HG03135 (cell line): ENCODE results near the gene TMEM182.

Source experiments
- ATAC-seq: cut with Tn5 transposase; IDR thresholded peaks from one replicate; pipeline ENCODE4 v1.9.1; 2021; ENCODE audit warnings: mild to moderate bottlenecking, moderate library complexity; ENCODE audit not compliant: unreplicated experiment

TMEM182 gene

DNA sequence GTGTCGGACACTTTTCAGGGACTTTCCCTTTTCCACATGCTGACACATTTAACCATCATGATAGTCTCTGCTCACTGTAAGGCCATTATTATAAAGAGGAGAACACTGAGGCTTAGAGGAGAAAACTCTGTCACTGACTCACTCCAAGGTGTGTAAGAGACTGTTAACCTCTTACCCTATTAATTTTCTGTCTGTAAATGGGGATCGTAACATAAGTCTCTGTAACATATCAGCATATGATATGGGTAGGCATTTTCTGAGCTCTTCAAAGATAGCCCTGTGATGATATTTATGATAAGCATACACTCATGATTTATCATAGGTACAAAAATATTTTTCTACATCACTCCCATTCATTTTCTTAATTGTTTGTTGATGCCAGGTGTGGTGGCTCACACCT lies 36.4 kb downstream of the TMEM182 start:
- ATAC-seq: no peak

- no peak for ATAC-seq
Observed at GRCh38 chr2:102801098-102801718, 39.4 kb downstream of the TMEM182 start.

DNA sequence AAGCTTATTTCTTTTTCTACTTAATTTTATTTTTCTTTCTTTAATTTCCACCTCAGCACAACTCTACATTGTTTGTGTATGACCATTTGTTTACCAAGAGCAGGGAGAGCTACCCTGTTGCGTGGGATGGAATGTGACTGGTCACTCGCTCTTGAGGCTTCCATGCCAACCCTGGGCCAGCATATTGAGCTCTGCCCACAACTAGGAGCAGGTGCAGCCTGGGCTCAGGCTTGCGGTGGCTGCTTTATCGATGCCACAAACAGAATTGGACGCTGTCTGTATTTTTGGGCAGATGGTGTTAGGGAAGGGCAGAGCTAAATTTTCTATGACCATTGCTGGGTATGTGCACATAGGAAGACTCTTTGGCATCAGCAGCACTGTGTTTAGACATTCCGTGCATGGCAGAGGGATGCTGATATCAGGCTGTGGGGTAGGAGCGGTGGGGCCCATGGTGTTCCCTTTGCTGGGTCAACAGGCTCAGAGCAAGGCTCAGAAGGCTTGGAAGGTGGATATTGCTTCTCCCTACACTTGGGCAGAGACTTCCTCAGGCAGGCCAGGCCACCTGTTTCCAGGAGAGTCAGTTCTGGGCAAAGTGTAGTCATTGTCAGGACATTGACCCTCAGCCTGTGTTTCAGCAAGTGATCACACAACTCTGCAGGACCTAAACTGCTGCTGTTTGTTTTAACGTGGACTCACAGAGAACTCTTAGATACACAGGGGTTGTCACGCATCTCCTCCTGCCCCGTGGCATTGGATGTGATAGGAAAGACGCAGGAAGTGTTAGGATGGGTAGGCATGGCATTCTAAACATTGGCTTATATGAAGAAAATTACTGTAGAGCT lies 40.2 kb downstream of the TMEM182 start:
- no peak for ATAC-seq

DNA sequence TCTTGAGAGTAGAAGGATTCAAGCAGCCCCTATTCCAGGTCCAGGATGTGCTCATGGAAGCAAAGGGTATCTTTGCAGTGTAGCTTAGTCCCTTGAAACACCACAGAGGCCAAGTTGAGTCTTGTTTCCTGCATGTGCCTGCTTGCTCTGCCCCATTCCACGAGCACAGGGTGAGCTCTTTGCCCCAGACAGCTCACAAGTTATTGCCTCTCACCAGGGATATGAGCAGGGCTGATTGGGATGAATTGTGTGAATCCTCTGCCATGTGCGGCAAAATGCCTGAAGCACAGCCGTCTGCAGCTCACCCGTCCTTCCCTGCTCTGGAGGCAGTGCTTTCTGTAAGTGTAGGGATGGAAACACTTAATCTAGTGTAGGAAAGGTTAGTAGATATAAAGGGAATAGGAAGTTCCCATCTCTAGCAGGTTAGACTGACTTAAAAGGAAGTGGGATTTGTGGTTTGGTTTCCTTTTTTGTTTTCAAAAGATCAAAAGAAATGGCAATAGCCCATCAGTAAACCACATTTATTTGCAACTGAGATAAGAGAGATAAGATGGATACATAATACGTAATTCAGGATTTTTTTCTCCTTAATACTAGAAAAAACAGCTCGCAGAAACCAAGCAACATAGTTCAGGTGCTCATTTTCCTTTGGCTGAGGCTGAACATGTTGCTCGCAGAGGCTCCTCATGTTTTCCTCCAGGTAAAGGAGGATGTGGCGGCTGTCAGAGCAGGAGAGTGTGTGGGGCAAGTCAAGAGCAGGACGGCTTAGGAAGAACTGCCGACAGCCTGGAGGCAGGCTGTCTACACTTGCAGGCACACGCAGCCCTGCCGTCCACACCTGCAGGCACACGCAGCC lies 41.4 kb downstream of the TMEM182 start:
- ATAC-seq: no peak

GRCh38 chr2:102803897-102804217 lies 42.0 kb downstream of the TMEM182 start:
- ATAC-seq: no peak

DNA sequence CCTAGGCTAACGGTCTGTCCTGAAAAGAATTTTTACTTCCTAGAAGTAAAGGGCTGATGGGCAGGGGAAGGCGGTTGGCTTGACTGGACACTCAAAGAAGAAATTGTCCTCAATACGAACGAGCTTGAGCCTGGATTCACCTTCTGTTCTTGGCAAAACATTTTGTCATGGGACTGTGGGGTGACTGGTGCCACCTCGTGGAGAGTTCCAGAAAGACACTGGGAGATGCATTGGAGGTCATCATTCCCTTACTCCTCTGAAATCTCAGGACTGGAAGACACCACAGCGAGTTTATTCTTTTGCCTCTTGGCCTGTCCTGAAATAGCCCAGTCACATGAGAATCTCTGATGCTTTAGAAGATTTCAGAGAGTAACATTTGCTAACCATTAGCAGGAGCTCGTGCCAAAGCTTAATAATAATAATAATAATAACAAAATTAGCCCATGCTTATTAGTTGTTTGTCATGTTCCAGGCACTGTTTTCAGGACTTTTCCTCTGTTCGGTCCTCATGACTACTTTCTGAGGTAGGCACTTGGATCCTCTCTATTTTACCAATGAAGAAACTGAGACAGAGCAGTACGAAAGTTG lies 44.5 kb downstream of the TMEM182 start:
- no peak for ATAC-seq

DNA sequence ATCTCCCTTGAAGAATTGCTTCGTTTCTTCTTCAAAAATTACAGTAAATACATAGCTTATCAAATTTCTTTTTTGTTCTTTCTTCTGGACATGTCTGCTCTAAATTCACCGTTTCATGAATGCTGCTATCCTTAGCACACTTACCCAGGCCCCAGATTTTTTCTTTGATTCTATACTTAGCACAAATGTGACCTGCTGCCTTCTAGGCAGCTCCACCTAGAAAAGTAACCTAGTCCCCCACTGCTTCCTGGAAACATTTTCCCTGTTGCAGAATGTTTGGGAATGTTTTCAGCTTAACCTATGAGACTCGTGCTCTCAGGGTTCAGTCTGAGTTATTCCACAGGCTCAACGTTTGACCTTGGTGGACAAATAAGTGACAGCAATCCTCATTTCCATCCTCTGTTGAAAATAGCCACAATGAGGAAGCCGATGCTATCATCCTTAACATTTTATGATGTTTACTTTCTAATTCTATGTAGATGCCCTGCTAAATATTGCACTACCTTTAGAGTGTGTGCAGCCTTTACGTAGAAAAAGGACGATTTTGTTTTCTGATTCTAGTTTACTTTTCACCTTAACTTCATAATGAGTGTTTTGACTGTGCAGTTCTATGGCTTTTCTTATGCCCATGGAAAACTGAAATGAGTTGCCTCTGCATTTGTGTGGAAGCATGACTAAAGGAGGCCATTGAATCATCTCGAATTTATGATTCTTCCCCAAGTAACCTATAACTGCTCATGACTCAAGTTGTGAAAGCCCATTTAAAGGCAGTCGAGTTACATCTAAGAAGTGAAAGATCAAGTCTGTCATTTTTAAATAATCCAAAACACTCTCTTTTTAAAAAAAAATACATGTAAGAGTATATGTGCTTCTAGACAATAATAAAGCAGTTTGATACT lies 47.7 kb downstream of the TMEM182 start:
- ATAC-seq: no peak

DNA sequence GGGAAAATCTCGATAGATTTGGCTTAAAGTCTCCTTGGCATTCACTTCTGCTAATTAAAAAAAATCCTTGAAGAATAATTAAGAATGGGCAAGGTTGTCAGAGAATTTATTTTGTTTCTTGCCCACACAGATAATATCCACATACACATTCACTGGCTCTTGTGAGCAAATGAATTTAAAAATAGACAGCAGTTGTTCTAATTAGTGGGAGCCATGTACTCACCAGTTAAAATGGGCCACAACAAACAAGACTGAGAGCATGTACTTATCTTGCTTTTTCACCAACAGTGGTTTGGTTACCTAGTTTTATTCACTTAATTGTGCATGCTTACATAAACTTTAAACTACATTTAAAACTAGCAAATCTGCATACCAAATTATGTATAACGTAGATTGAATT lies 53.5 kb downstream of the TMEM182 start:
- ATAC-seq: no peak

GRCh38 chr2:102826904-102827303 lies 65.1 kb downstream of the TMEM182 start:
- ATAC-seq: no peak

GRCh38 chr2:102832789-102833188 lies 71.0 kb downstream of the TMEM182 start:
- no peak for ATAC-seq

GRCh38 chr2:102834523-102835273 lies 72.9 kb downstream of the TMEM182 start:
- ATAC-seq: no peak

DNA sequence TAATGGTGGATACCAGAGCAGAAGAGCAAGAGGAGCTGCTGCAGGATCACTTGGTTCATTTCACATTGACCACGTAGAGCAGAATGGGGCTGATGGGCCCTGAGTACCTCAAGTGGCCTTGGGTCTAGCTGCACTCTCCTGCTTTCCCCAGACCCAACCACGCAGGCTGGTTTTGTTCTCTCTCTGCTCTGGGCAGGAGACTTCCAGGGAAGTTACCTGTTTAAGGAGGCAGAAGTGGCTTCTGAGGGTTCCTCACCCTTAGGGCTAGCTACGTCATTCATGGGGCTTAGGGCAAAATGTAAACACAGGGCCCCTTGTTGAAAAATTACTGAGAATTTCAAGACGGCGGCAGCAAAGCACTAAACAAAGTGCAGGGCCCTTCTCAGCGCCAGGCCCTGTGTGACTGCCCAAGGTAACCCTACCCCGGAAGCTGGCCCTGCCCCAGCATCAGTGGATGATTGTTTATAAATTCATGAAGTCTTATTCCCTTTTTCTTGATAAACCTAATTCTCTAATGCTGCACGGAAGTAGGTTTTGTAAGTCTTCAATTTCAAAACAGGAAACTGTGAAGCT lies 75.9 kb downstream of the TMEM182 start:
- no peak for ATAC-seq

- ATAC-seq: no peak
Observed at GRCh38 chr2:102839668-102840388, 78.0 kb downstream of the TMEM182 start.

DNA sequence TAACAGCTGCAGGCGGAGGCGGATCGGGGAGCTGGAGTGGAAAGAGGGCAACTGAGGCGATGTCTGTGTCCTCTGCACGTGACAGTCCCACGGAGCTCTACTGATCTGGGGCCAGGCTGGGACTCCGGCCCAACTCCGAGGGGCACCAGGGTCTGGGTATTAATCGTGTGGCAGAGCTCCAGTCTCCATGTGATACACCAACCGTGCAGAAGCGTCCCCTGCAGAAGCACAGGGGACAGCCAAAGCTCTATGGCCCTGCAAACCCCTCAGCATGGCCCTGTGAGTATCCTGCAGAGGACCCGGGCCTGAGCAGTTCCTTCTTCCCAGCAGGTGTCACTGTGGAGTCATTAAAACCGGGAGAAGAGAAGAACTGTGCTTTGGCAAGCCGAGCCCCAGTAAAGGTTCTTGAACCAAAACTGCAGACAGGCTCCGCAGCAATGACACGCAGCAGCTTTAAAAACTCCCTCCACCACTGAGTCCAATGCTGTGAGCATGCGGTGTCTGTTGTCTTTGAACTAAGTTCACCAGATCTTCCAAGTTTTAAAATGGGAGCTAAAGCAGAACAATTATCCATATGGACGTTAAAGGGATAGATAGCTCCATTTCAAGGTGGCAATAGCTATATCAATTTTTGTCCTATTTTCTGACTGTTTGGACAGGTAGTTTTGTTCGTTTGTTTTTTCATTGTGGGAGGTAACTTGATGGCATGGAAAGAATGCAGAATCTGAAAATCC lies 79.4 kb downstream of the TMEM182 start:
- no peak for ATAC-seq

GRCh38 chr2:102843764-102844443 lies 82.1 kb downstream of the TMEM182 start:
- ATAC-seq: no peak

DNA sequence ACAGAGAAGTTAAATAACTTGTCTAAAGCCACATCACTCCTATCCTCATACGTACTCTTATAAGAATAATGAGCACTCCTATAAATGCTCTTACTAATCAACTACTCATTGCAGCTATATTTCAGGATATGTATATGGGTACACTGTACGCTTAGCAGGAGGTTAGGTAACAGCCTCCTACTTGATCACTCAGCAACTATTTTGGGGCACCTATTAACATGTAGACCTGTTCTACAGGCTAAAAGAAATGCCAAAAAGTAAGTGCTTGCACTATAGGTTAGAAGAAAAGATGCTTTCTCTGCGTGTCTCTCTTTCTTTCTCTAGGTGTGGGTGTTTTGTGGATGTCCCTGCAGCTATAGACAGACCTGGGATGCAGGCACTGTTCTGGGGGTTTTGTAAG lies 83.1 kb downstream of the TMEM182 start:
- ATAC-seq: no peak

- no peak for ATAC-seq
Observed at GRCh38 chr2:102848366-102848839, 86.6 kb downstream of the TMEM182 start.
